GM12865 (cell line): ENCODE measurements around the gene SSU72.

Experiments
- DNase-seq: peaks from one replicate; pipeline ENCODE4 v3.0.0; 2010; ENCODE audit warnings: low read depth
- H3K4me3 ChIP-seq: 2 replicates; pipeline ENCODE4 v1.5.1; 2011; ENCODE audit warnings: mild to moderate bottlenecking, low read depth, low read length, control low read depth
- CTCF ChIP-seq: IDR thresholded peaks from 2 replicates; pipeline ENCODE4 v1.5.1; 2011; ENCODE audit warnings: low read length, control low read depth, low read depth, inconsistent platforms; ENCODE audit not compliant: insufficient read depth; ENCODE audit errors: missing control alignments

SSU72 gene

GRCh38 chr1:1553821-1554494 is 20.7 kb downstream of the SSU72 start:
- TF ChIP-seq CTCF, result no peak
- no peak overlapping the region for H3K4me3 ChIP-seq
- DNase-seq, result no peak

GRCh38 chr1:1552263-1552639 is 22.4 kb downstream of the SSU72 start:
- H3K4me3 ChIP-seq, result no peak overlapping the region
- no peak for TF ChIP-seq CTCF
- no peak for DNase-seq

GRCh38 chr1:1551524-1552262 is 23.0 kb downstream of the SSU72 start:
- no peak for TF ChIP-seq CTCF
- no peak for DNase-seq
- H3K4me3 ChIP-seq, result no peak overlapping the region

- no peak overlapping the region for H3K4me3 ChIP-seq
- TF ChIP-seq CTCF, result no peak
- DNase-seq, result no peak
Observed at GRCh38 chr1:1550591-1551432, 23.9 kb downstream of the SSU72 start.

- no peak for DNase-seq
- TF ChIP-seq CTCF, result no peak
- no peak overlapping the region for H3K4me3 ChIP-seq
Observed at GRCh38 chr1:1550087-1550486, 24.6 kb downstream of the SSU72 start.

GRCh38 chr1:1548591-1548990 is 26.1 kb downstream of the SSU72 start:
- H3K4me3 ChIP-seq, result no peak overlapping the region
- no peak for TF ChIP-seq CTCF
- no peak for DNase-seq
